Naive B cell (primary cell): ENCODE measurements around the gene ANAPC16. TPM values are rescaled to one million over a fixed set of nuclear protein-coding genes. Genes with fewer than 3 reads are reported as not detected.
"Not testable (repeated sequence)": the region's sequence is repeated elsewhere in the genome, so short reads cannot be mapped to it uniquely, and the experiment has no call there.

Source experiments
- ATAC-seq, 2 donors: fragments of 150-1000 bp; cut with Tn5 transposase; 2 replicates each; pipeline ENCODE4 v1.10.0; 2021; ENCODE audit warnings: low read depth in 2 of 2, mild to moderate bottlenecking in 2 of 2, moderate library complexity in 2 of 2
- DNase-seq: peaks from one replicate; pipeline ENCODE4 v3.0.0; 2022
- H3K27ac Mint-ChIP-seq, 6 donors: one replicate each; pipeline ENCODE4 v1.8.0; 2020 to 2022; ENCODE audit warnings: mild to moderate bottlenecking in 6 of 6, mixed read lengths in 6 of 6, moderate library complexity in 5 of 6, inconsistent platforms in 2 of 6
- H3K27me3 Mint-ChIP-seq, 3 donors: one replicate each; pipeline ENCODE4 v1.8.0; 2021 to 2022; ENCODE audit warnings: mixed read lengths in 3 of 3, mild to moderate bottlenecking in 1 of 3
- H3K36me3 Mint-ChIP-seq, 2 donors: one replicate each; pipeline ENCODE4 v1.8.0; 2020 to 2022; ENCODE audit warnings: mixed read lengths in 2 of 2, inconsistent platforms in 1 of 2, mild to moderate bottlenecking in 1 of 2
- H3K4me1 Mint-ChIP-seq, 3 donors: one replicate each; pipeline ENCODE4 v1.8.0; 2020 to 2022; ENCODE audit warnings: mixed read lengths in 3 of 3, inconsistent platforms in 1 of 3, mild to moderate bottlenecking in 1 of 3, moderate library complexity in 1 of 3
- H3K4me3 Mint-ChIP-seq, 8 donors: one replicate each; pipeline ENCODE4 v1.8.0; 2020 to 2022; ENCODE audit warnings: mild to moderate bottlenecking in 8 of 8, mixed read lengths in 8 of 8, moderate library complexity in 8 of 8, inconsistent platforms in 2 of 8
- H3K9me3 Mint-ChIP-seq, 7 donors: one replicate each; pipeline ENCODE4 v1.8.0; 2020 to 2022; ENCODE audit warnings: mixed read lengths in 7 of 7, mild to moderate bottlenecking in 5 of 7, inconsistent platforms in 2 of 7, moderate library complexity in 1 of 7
- polyA plus RNA-seq, 6 donors: library from polyadenylated mRNA; unstranded; fragments of 300-500 nt; fragmentation: Illumina TruSeq; gene quantifications; one replicate each; pipeline ENCODE4 v1.2.3, GENCODE V29; 2021; ENCODE audit warnings: low read depth in 6 of 6

The ANAPC16 gene
- polyA plus RNA-seq, 6 donors from 2014 or later: 485 to 708 (median 561) TPM

DNA sequence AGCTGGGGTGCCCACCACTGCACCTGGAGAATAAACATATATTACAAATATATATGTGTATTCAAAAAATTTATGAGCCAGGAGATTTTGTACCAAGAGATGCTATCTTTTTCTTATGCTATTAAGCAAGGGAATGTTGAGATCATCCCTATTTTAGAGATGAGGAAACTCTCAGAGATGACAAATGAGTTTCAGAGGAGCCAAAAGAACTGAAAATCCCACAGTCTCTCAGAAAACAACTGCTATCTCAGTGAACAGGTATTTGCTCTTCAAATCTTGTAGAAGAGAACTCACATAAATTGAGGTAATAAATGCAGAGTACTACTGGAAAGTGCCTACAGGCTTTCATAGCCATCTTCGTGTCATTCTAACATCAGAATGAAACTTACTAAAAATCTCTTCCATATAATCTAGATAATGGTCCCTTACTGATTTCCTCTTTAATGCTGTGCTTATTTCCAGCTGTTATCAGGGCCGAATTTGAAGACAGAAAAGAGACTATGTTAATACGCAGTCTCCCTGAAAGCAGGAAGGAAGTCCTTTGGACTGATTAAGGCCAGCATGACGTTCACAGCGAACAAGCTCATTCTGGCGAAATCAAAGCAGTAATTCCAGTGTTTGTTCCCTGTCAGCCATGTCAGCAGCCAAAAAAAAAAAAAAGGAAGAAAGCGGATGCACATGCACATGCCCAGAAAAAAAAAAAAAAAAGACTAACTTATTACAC is 29.4 kb upstream of the ANAPC16 start:
- H3K4me3 Mint-ChIP-seq: peak overlapping the region in 4 of 8 donors; percentile 13 to 63 (median 44)
- H3K36me3 Mint-ChIP-seq: peaks cover 12 to 30% of the 10 kb centered on the region in 2 donors
- peak overlapping the region in 5 of 6 donors; percentile 56 to 89 (median 83) for H3K27ac Mint-ChIP-seq
- peaks cover 7 to 22% (median 17%) of the 10 kb centered on the region in 3 donors for H3K4me1 Mint-ChIP-seq
- peaks cover 2 to 10% (median 5%) of the 10 kb centered on the region in 7 donors for H3K9me3 Mint-ChIP-seq
- no peaks in the 10 kb centered on the region for H3K27me3 Mint-ChIP-seq
- DNase-seq (no peak), ATAC-seq (peak in 1 of 2 donors; percentile 23)

DNA sequence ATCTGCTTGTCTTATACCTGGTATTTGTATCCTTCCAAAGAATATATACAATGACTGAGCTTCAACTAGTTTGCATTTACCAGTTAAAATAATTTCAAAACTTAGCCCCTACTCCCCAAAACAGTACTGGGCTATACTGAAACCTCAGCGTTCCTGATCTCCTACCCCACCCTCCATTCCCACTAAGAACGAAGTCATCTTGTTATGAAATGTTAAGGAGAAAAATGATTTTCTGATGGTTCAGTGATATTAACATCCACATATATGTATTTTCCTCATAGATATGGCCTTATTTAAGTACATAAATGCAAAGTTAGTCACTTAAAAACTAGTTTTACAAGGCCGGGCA is 28.9 kb upstream of the ANAPC16 start:
- Mint-ChIP-seq H3K4me1 (peaks cover 7 to 18% (median 17%) of the 10 kb centered on the region in 3 donors), H3K27ac (peak overlapping the region in 4 of 6 donors; percentile 56 to 89 (median 74)), H3K9me3 (peaks cover 2 to 10% (median 5%) of the 10 kb centered on the region in 7 donors), H3K36me3 (peaks cover 12 to 27% of the 10 kb centered on the region in 2 donors), H3K4me3 (peak overlapping the region in 3 of 8 donors; percentile 19 to 59 (median 47)), H3K27me3 (no peaks in the 10 kb centered on the region)
- no peak for DNase-seq
- ATAC-seq: no peak

DNA sequence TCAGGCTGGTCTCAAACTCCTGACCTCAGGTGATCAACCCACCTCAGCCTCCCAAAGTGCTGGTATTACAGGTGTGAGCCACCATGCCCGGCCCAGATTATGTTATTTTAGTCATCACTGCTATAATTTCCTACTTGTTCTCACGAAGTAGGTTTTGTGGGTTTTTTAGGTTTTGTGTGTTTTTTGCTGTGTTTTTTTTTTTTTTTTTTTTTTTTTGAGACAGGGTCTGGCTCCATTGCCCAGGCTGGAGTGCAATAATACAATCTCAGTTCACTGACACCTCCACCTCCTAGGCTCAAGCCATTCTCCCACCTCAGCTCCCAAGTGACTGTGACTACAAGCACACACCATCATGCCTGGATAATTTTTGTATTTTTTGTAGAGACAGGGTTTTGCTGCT is 20.9 kb upstream of the ANAPC16 start:
- no peak for DNase-seq
- Mint-ChIP-seq H3K9me3 (no peaks in the 10 kb centered on the region), H3K27ac (peak overlapping the region in 1 of 6 donors; percentile 82), H3K4me1 (peaks cover 0 to 5% (median 0%) of the 10 kb centered on the region in 3 donors), H3K36me3 (peaks cover 6 to 13% of the 10 kb centered on the region in 2 donors), H3K4me3 (no peak overlapping the region), H3K27me3 (no peaks in the 10 kb centered on the region)
- no peak for ATAC-seq

DNA sequence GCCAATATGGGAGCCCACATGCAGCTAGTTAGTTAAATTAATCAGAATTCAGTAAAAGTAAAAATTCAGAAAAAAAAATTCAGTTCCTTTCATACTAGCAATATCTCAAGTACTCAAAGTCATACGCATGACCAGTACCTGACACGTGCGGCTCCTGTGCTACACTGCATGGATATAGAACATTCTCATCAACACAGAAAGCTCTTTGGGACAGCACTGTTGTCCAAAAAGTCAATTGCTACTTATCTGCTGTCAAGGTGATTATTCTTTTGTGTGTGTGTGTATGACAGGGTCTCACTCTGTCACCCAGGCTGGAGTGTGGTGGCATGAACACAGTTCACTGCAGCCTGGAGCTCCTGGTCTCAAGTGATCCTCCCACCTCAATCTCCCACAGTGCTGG is 14.9 kb upstream of the ANAPC16 start:
- H3K36me3 Mint-ChIP-seq: peaks cover 6 to 13% of the 10 kb centered on the region in 2 donors

DNA sequence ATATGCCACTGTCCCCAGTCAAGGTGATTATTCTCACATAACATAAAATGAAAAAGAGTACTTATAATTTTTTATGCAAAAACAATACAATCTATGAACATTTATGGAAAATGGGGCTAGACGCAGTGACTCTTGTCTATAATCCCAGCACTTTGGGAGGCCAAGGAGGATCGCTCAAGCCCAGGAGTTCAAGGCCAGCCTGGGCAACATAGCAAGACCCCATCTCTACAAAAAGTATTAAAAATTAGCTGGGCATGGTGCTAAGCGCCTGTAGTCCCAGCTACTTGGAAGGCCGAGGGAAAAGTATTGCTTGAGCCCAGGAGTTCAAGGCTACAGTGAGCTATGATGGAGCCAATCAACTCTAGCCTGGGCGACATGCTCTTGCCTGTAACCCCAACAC is 14.5 kb upstream of the ANAPC16 start:
- Mint-ChIP-seq H3K27me3 (no peaks in the 10 kb centered on the region), H3K9me3 (no peaks in the 10 kb centered on the region), H3K27ac (peak overlapping the region in 1 of 6 donors; percentile 13), H3K4me1 (peaks cover 0 to 5% (median 0%) of the 10 kb centered on the region in 3 donors), H3K4me3 (no peak overlapping the region), H3K36me3 (peaks cover 6 to 13% of the 10 kb centered on the region in 2 donors)
- no peak for ATAC-seq
- DNase-seq: no peak

More for the DNA sequence above, 14.9 kb upstream of the ANAPC16 start:
- Mint-ChIP-seq H3K4me1 (peaks cover 0 to 5% (median 0%) of the 10 kb centered on the region in 3 donors), H3K27me3 (no peaks in the 10 kb centered on the region), H3K9me3 (no peaks in the 10 kb centered on the region), H3K27ac (peak overlapping the region in 1 of 6 donors; percentile 13), H3K4me3 (no peak overlapping the region)
- DNase-seq: no peak
- ATAC-seq: no peak

DNA sequence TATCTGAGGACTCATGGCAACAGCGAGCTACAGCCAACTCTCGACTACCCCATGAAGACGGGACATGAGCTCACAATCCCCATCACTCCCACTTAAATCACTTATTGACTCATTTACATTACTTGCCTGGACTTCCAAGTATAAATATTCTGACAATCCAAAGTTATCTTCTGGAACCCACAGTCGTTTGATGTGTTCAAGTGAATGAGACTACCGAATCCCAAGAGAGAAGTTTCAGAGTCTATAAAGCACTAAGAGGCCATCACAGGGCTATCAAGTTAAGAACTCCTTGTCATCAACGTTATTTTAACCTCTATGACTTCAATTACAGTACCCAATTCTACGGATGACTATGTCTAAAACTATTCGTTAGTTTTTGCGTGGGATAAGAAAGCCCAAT is 11.5 kb upstream of the ANAPC16 start:
- no peak for ATAC-seq
- Mint-ChIP-seq H3K4me3 (no peak overlapping the region), H3K27ac (peak overlapping the region in 1 of 6 donors; percentile 17), H3K27me3 (no peaks in the 10 kb centered on the region), H3K9me3 (no peaks in the 10 kb centered on the region), H3K36me3 (peaks cover 6 to 10% of the 10 kb centered on the region in 2 donors), H3K4me1 (peaks cover 0 to 10% (median 2%) of the 10 kb centered on the region in 3 donors)
- no peak for DNase-seq

DNA sequence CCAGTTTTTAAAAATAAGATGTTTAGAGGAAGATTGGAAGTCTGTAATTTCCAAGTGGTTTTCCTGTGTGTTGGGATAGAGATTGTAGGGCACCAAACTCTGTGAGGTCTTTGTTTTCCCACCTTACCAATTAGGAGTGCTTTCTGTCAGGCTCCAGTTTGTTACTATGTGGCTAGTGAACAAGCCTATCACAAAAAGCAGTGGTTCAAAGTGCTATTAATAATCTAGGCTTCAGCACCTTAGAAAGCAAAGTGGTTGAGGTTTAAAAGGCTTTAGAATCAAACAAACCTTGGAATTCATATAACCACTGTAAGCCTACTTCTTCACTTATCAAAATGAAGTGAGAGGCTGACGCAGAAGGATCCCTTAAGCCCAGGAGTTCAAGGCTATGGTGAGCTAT is 11.1 kb upstream of the ANAPC16 start:
- Mint-ChIP-seq H3K4me3 (no peak overlapping the region), H3K4me1 (peaks cover 0 to 6% (median 2%) of the 10 kb centered on the region in 3 donors), H3K27me3 (no peaks in the 10 kb centered on the region), H3K27ac (no peak overlapping the region), H3K9me3 (no peaks in the 10 kb centered on the region), H3K36me3 (peaks cover 2 to 10% of the 10 kb centered on the region in 2 donors)
- DNase-seq (no peak), ATAC-seq (no peak)

DNA sequence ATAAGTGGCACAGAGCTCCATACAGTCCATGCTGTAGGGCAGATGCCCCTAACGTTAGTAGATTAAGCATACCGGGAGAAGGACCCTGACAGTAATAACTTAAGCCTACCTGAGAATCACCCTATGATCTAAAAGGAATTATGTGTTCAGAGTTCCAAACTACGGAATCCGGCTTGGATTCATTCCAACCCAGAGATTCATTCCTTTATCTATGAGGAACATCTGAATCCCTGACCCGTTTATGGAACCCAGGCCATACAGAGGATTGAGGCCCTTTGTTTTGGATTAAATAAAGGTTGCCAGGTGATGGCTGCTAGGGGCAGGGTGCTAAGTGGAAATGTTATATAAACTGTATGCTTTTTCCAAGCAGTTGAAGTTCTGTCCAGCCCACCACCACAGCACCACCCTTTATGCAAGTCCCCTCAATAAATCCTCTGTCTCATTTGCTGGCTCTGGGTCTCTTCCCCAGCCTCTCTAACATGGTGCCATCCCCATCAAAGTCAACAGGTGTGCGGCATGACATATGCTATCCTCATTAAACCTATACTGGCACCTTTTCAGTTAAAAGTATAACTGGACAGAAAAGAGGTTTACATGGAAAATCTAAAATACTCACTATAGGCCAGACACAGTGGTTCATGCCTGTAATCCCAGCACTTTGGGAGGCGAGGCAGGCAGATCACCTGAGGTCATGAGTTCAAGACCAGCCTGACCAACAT is 9.1 kb upstream of the ANAPC16 start:
- H3K36me3 Mint-ChIP-seq: peaks cover 0 to 10% of the 10 kb centered on the region in 2 donors
- no peak overlapping the region for H3K4me3 Mint-ChIP-seq
- H3K9me3 Mint-ChIP-seq: no peaks in the 10 kb centered on the region
- no peak for DNase-seq
- ATAC-seq: no peak
- peaks cover 0 to 5% (median 2%) of the 10 kb centered on the region in 3 donors for H3K4me1 Mint-ChIP-seq
- no peaks in the 10 kb centered on the region for H3K27me3 Mint-ChIP-seq
- H3K27ac Mint-ChIP-seq: peak overlapping the region in 2 of 6 donors; percentile 73 to 82

DNA sequence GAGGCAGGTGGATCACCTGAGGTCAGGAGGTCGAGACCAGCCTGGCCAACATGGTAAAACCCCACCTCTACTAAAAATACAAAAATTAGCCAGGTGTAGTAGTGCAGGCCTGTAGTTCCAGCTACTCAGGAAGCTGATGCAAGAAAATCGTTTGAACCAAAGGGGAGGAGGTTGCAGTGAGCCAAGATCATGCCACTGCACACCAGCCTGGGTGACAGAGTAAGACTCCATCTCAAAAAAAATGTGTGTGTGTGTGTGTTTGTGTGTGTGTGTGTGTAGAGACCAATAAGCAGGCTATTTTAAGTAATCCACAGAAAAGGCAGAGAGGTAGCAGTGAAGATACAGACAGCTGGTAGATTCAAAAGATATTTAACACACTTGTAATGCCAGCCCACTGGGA is 7.3 kb upstream of the ANAPC16 start:
- ATAC-seq, DNase-seq, H3K4me3 Mint-ChIP-seq, H3K36me3 Mint-ChIP-seq, H3K27me3 Mint-ChIP-seq, H3K9me3 Mint-ChIP-seq: not testable (repeated sequence)
- Mint-ChIP-seq H3K27ac (peak overlapping the region in 2 of 6 donors; percentile 14 to 92), H3K4me1 (peaks cover 0 to 12% (median 2%) of the 10 kb centered on the region in 3 donors)

DNA sequence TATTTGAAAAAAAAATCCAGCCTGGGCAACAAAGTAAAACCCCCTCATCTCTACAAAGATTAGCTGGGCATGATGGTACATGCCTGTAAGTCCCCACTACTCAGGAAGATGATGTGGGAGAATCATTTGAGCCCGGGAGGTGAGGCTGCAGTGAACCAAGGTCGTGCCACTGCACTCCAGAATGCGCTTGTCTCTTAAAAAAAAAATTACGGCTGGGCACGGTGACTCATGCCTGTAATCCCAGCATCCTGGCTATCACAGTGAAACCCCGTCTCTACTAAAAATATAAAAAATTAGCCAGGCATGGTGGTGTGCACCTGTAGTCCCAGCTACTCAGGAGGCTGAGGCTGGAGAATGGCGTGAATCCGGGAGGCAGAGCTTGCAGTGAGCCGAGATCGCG is 4.4 kb upstream of the ANAPC16 start:
- H3K9me3 Mint-ChIP-seq, ATAC-seq, H3K36me3 Mint-ChIP-seq, DNase-seq, H3K27me3 Mint-ChIP-seq: not testable (repeated sequence)
- H3K4me1 Mint-ChIP-seq: peaks cover 0 to 31% (median 19%) of the 10 kb centered on the region in 3 donors
- peak overlapping the region in 1 of 6 donors; percentile 51 for H3K27ac Mint-ChIP-seq
- H3K4me3 Mint-ChIP-seq: peak overlapping the region in 1 of 8 donors; percentile 18

DNA sequence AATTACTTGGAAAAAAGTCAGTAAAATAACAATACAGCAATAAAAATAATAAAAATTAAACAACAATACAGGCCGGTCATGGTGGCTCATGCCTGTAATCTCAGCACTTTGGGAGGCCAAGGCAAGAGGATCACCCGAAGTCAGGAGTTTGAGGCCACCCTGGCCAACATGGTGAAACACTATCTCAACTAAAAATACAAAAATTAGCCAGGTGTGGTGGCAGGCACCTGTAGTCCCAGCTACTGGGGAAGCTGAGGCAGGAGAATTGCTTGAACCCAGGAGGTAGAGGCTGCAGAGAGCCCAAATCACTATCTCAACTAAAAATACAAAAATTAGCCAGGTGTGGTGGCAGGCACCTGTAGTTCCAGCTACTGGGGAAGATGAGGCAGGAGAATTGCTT is 4.0 kb upstream of the ANAPC16 start:
- H3K9me3 Mint-ChIP-seq, H3K4me3 Mint-ChIP-seq, H3K27me3 Mint-ChIP-seq, H3K36me3 Mint-ChIP-seq, ATAC-seq, DNase-seq: not testable (repeated sequence)
- Mint-ChIP-seq H3K4me1 (peaks cover 0 to 33% (median 23%) of the 10 kb centered on the region in 3 donors), H3K27ac (peak overlapping the region in 1 of 6 donors; percentile 51)

DNA sequence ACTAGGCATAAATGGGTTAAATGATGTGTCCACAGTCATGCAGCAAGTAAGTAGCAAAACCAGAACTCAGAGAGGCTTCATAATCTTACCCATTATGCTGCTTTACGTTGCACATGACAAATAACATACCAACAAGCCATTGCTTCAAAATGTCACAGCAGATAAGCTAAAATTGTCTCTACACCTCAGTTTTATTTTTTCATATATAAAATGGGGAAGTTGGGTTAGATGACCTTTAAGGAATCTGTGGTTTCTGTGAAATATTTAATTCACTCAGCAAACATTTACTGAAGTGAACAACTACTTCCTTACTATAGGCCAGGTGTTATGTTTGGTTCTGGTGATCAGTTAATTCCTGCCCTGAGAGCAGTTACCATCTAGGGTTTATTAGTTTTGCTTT is 2.5 kb downstream of the ANAPC16 start:
- Mint-ChIP-seq H3K27me3 (no peaks in the 10 kb centered on the region), H3K36me3 (no peaks in the 10 kb centered on the region), H3K4me1 (peaks cover 22 to 71% (median 49%) of the 10 kb centered on the region in 3 donors), H3K27ac (peak overlapping the region; percentile 92 to 97 (median 96)), H3K9me3 (no peaks in the 10 kb centered on the region), H3K4me3 (peak overlapping the region; percentile 79 to 100 (median 88))
- DNase-seq (peak; percentile 73), ATAC-seq (peak; percentile 56 to 57)

DNA sequence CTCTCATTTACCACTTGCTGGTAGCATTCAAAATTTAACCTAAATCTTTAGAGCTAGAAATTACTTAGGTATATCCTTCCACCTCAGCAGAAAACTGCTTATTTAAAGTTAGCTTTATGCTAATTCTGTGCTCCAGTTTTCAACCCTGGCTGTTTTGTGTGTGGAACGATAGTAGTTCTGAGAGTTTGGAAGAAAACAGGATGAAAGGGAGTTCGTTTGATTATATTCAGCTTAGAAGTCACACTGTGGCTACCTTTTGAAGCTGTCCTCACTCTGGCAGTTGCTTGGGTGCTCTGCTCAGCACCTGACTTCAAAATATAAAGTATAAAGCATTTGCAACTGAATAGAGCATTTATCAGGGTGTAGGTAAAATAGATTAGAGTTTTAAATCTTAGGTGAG is 2.9 kb downstream of the ANAPC16 start:
- no peaks in the 10 kb centered on the region for H3K36me3 Mint-ChIP-seq
- H3K4me3 Mint-ChIP-seq: peak overlapping the region; percentile 79 to 100 (median 88)
- peaks cover 26 to 75% (median 49%) of the 10 kb centered on the region in 3 donors for H3K4me1 Mint-ChIP-seq
- H3K9me3 Mint-ChIP-seq: no peaks in the 10 kb centered on the region
- no peaks in the 10 kb centered on the region for H3K27me3 Mint-ChIP-seq
- H3K27ac Mint-ChIP-seq: peak overlapping the region; percentile 92 to 97 (median 96)
- ATAC-seq (no peak), DNase-seq (no peak)
